GM18858 (cell line): ENCODE measurements around the gene TSPAN31.
A peak's percentile ranks its signal among the peaks of the same experiment; 100 is the strongest.

ENCODE experiments used
- ATAC-seq: cut with Tn5 transposase; IDR thresholded peaks from one replicate; pipeline ENCODE4 v1.9.1; 2021; ENCODE audit not compliant: unreplicated experiment

TSPAN31 gene

DNA sequence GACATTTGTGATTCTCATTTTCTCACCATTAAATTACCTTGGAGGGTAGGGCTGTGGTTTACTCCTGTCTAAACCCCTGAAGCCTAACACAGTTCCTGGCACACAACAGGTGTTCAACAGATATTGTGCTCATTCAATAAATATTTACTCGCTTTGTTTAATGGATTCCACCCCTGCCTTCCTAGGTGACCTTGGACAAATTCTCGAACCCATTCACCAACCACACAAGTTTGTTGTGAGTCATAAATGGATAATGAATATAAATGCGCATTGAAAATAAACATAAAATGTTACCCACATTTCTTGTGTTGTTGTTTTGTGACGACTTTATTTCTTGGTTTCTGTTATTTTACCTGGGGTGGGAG is 37.4 kb downstream of the TSPAN31 start:
- ATAC-seq: no peak

DNA sequence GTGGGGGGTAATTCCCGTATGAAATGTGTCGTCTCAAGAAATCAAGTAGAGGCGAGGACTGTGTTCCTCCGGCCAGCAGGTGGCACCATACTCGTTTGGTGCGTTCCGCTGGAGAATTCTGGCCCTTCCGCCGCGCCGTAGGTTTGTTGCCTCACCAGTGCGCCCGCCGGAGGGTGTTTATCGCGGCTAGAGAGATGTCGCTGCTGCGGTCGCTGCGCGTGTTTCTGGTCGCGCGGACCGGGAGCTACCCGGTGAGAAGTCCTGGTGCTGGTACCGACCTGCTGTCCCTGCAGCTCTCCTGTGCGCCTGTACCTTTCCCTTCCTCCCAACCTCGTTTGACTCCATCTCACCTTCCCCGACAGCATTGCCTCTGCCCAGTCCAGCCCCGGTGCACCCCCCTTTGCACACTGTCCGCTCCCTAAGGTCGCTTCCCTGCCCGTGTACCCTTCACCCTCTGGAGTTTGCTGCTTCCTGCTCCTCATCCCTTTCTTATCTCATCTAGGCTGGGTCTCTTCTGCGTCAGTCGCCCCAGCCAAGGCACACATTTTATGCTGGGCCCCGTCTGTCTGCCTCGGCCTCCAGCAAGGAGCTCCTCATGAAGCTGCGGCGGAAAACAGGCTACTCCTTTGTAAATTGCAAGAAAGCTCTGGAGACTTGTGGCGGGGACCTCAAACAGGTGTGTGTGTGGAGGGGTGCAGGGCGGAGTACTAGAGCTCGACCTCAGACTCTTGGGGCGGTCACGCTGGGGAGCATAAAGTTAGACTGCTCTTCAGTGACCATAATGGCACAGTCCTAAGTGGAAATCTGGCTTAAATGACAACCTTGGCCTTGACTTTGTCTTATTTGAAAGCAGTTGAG is 38.0 kb downstream of the TSPAN31 start, which contains the start of gene TSFM:
Gene TSFM, plus strand, starts transcription at position 180 of the 858 bp plus-strand sequence. Its CDS starts 15 bp downstream, at position 195.
- ATAC-seq: peak; percentile 66

DNA sequence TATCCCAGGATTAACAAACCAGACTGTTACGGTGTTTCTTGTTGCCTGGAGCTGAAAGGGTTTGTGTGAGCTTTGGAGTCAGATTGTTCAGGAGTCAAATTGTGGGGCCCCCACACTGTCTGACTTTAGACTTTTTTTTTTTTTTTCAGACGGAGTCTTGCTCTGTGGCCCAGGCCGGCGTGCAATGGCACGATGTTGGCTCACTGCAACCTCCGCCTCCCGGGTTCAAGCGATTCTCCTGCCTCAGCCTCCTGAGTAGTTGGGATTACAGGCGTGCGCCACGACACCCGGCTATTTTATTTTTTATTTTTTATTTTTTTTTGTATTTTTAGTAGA is 38.6 kb downstream of the TSPAN31 start:
- ATAC-seq: no peak

DNA sequence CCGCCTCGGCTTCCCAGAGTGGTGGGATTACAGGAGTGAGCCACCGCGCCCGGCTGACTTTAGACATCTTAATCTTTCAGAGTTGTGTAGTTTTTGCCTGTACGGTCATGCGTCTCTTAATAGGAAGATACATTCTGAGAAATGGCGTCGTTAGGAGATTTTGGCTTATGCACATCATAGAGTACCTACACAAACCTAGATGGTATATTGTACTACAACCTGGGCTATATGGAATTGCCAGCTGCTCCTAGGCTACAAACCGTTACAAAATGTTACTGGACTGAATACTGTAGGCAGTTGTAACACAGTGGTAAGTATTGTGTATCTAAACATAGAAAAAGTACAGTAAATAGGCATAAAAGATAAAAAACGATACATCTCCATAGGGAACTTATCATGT is 39.0 kb downstream of the TSPAN31 start:
- no peak for ATAC-seq

DNA sequence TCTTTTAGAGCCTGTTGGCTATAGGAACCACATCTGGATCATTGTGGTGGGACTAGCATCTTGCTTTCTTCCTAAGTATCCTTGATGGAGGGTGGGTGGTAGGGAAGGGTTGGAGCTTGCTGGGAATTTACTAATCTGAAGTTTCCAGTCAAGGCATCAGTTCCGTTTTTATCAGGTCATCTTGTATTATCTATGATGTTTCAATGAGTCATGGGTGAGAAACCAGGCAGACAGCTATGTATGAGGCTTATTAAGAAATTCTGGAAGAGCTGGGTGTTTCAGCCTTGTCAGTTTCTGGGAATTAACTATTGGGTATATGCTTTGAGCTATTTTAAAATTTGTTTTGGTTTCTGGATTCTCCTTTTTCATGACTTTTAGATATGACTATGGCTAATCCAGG is 49.1 kb downstream of the TSPAN31 start:
- no peak for ATAC-seq

DNA sequence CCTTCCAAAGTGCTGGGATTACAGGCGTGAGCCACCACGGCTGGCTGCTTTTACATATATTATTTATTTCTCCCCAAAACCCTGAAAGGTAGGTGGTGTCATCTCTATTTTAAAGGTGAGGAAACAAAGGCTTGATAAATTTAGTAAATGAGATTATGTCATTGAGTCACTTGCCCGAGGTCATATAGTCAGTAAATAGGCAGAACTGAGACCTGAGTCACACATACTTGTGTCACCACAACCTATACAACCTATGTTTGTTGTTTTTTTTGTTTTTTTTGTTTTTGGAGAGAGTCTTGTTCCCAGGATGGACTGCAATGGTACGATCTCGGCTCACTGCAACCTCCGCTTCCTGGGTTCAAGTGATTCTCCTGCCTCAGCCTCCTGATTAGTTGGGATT is 50.5 kb downstream of the TSPAN31 start:
- no peak for ATAC-seq

DNA sequence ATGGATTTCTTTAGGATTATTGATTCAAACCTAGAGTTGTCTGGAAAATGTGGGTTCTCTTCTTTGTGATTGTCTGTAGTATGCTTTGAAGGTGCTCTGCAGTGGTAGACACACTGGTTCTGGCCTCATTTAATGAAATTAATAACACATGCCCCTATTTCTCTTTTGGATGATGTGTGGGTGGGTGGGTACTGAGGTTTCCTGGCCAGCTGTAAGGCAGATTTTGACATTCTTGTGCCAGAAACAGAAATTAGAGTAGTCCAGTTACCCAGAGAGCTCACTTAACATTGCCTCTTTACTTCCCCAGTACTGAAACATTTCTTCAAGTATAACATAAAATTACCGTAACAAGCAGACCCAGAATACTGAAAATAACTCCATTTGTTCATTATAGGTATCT is 52.2 kb downstream of the TSPAN31 start:
- ATAC-seq: no peak

DNA sequence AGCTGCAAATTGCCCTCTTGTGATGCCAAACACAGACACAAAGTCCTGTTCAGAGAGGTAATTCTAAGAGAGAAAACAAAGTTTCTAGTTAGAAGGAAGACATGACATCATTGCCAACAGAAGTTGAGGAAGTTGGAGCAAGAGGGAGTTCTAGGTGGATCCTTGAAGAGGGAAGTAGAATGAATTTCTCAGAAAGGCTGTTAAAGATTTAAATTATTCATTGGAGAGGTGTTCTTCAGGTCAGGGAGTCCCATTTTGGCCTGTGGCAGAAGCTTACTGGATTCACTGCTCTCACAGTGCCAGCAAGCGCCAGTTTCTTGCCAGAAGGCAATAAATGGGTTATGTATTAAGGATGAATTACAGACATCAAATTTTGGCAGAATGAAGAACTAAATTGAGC is 53.1 kb downstream of the TSPAN31 start:
- ATAC-seq: no peak
